Esophagus muscularis mucosa (tissue), 2 donors: ENCODE results near the gene ZNF576.

Experiments used
- POLR2A ChIP-seq: fragments of 450-650 bp; IDR thresholded peaks from one replicate; pipeline ENCODE4 v1.6.1; 2017; ENCODE audit warnings: antibody characterized with exemption, moderate library complexity, mild to moderate bottlenecking, low read depth
- POLR2AphosphoS5 ChIP-seq, 2 donors: sonication (generic); formaldehyde crosslinking; IDR thresholded peaks; one replicate each; pipeline ENCODE4 v1.6.1; 2017; ENCODE audit warnings: antibody characterized with exemption in 2 of 2

GRCh38 chr19:43561139-43561970, 35.0 kb upstream of the ZNF576 start:
- TF ChIP-seq POLR2AphosphoS5 (IDR thresholded peaks at IDR 0.05) (no peak), POLR2A (no peak)
